GM21390 (cell line): ENCODE data around the gene MEX3A.
"Not testable (repeated sequence)": the region's sequence is repeated elsewhere in the genome, so short reads cannot be mapped to it uniquely, and the experiment has no call there.

ENCODE experiments used
- ATAC-seq: cut with Tn5 transposase; IDR thresholded peaks from one replicate; pipeline ENCODE4 v1.9.1; 2021; ENCODE audit not compliant: unreplicated experiment

MEX3A gene

GRCh38 chr1:156056326-156056849 is 25.9 kb downstream of the MEX3A start:
- no peak for ATAC-seq

- no peak for ATAC-seq
Measured at GRCh38 chr1:156055281-156056048, 26.8 kb downstream of the MEX3A start.

- peak; percentile 74 for ATAC-seq
Measured at GRCh38 chr1:156054500-156055280, 27.6 kb downstream of the MEX3A start, which contains the start of gene LAMTOR2. LAMTOR2 (plus strand) TSS chr1:156054782; CDS start chr1:156054890, 108 bp downstream.

- no peak for ATAC-seq
Measured at GRCh38 chr1:156053768-156054499, 28.3 kb downstream of the MEX3A start, which contains the start of gene UBQLN4. UBQLN4 (minus strand) TSS chr1:156053798; CDS start chr1:156053701, 97 bp downstream.

GRCh38 chr1:156052862-156053767 is 29.1 kb downstream of the MEX3A start:
- ATAC-seq: no peak

- no peak for ATAC-seq
Measured at GRCh38 chr1:156051011-156051725, 31.1 kb downstream of the MEX3A start.

- ATAC-seq: no peak
Measured at GRCh38 chr1:156050376-156050775, 31.9 kb downstream of the MEX3A start.

GRCh38 chr1:156048663-156049258 is 33.5 kb downstream of the MEX3A start:
- no peak for ATAC-seq

- ATAC-seq: no peak
Measured at GRCh38 chr1:156045076-156045475, 37.2 kb downstream of the MEX3A start.

- no peak for ATAC-seq
Measured at GRCh38 chr1:156042828-156043227, 39.4 kb downstream of the MEX3A start.

- ATAC-seq: not testable (repeated sequence)
Measured at GRCh38 chr1:156034991-156035390, 47.3 kb downstream of the MEX3A start.

GRCh38 chr1:156033011-156033410 is 49.3 kb downstream of the MEX3A start:
- ATAC-seq: no peak

GRCh38 chr1:156026588-156026987 is 55.7 kb downstream of the MEX3A start:
- ATAC-seq: no peak

- no peak for ATAC-seq
Measured at GRCh38 chr1:156025876-156026275, 56.4 kb downstream of the MEX3A start.

GRCh38 chr1:156024801-156025200 is 57.5 kb downstream of the MEX3A start:
- no peak for ATAC-seq
